Thyroid gland (tissue), 4 donors: Measurements from ENCODE around the gene TRIM4. TPM values are rescaled to one million over a fixed set of nuclear protein-coding genes. Genes with fewer than 3 reads are reported as not detected.

Source experiments
- DNase-seq, 2 donors: peaks; one replicate each; pipeline ENCODE4 v3.0.0-alpha.2; 2019
- H3K27ac ChIP-seq, 3 donors: fragments of 200-600 bp; sonication (generic); 1 replicate in 2 of 3; 2 replicates in 1 of 3; pipeline ENCODE4 v1.5.1; 2016 to 2019; ENCODE audit warnings: mild to moderate bottlenecking in 1 of 3, moderate library complexity in 1 of 3
- H3K27me3 ChIP-seq: fragments of 200-600 bp; sonication (generic); one replicate; pipeline ENCODE4 v1.5.1; 2019
- H3K36me3 ChIP-seq, 2 donors: fragments of 200-600 bp; sonication (generic); one replicate each; pipeline ENCODE4 v1.5.1; 2016 to 2019
- H3K4me1 ChIP-seq, 2 donors: fragments of 200-600 bp; sonication (generic); one replicate each; pipeline ENCODE4 v1.5.1; 2017 to 2019
- H3K4me3 ChIP-seq, 3 donors: fragments of 200-600 bp; sonication (generic); replicated peaks in 1 of 3; 1 replicate in 2 of 3; 2 replicates in 1 of 3; pipeline ENCODE4 v1.5.1; 2016; ENCODE audit warnings: mild to moderate bottlenecking in 1 of 3
- H3K9me3 ChIP-seq: fragments of 200-600 bp; sonication (generic); one replicate; pipeline ENCODE4 v1.5.1; 2017
- CTCF ChIP-seq, 6 experiments: fragments of 200-600 bp in 3 of 6; fragments of 450-650 bp in 3 of 6; sonication (generic) in 3 of 6; IDR thresholded peaks; one replicate each; pipeline ENCODE4 v1.5.1; 2016 to 2019; ENCODE audit warnings: antibody characterized with exemption in 6 of 6, mild to moderate bottlenecking in 2 of 6, inconsistent platforms in 1 of 6, moderate library complexity in 1 of 6
- POLR2A ChIP-seq, 2 donors: fragments of 450-650 bp; IDR thresholded peaks; one replicate each; pipeline ENCODE4 v1.6.1; 2017; ENCODE audit warnings: antibody characterized with exemption in 2 of 2, mild to moderate bottlenecking in 2 of 2, moderate library complexity in 1 of 2
- WGBS, 2 donors: methylation state at CpG; one replicate each; pipeline ENCODE4 v1.1.5; 2017; 5-methylcytosine and 5-hydroxymethylcytosine counted together
- intact Hi-C: fragments of 100-400 bp; cut with DNase I; formaldehyde crosslinking; loops from one replicate; pipeline ENCODE4 v1.15.1; 2023
- total RNA-seq, 4 donors: library from RNA; depleted of rRNA; stranded (reverse); fragments of >200 nt; gene quantifications; one replicate each; pipeline ENCODE4 v1.2.3, GENCODE V29; 2016

Gene TRIM4
- total RNA-seq, 4 donors from 2014 or later, result 39.7 to 78.1 (median 59.3) TPM

GRCh38 chr7:99901581-99901980 is 17.7 kb downstream of the TRIM4 start:
- Histone ChIP-seq H3K9me3 (no peaks in the 10 kb centered on the region), H3K36me3 (peaks cover 36 to 52% of the 10 kb centered on the region in 2 donors), H3K4me3 (no peak overlapping the region), H3K27me3 (no peaks in the 10 kb centered on the region), H3K4me1 (no peaks in the 10 kb centered on the region), H3K27ac (no peak overlapping the region)
- DNase-seq, result no peak
- intact Hi-C loops, result no loop called here
- TF ChIP-seq POLR2A (IDR thresholded peaks at IDR 0.05) (no peak), CTCF (IDR thresholded peaks at IDR 0.05) (no peak)
- 96 to 97% methylated on average over 10 of the region's 10 CpGs for WGBS, 2 donors

GRCh38 chr7:99899830-99900519 is 19.4 kb downstream of the TRIM4 start:
- Histone ChIP-seq H3K4me3 (no peak overlapping the region), H3K9me3 (no peaks in the 10 kb centered on the region), H3K36me3 (peaks cover 36 to 40% of the 10 kb centered on the region in 2 donors), H3K27ac (no peak overlapping the region), H3K27me3 (no peaks in the 10 kb centered on the region), H3K4me1 (no peaks in the 10 kb centered on the region)
- TF ChIP-seq POLR2A (IDR thresholded peaks at IDR 0.05), result no peak
- TF ChIP-seq CTCF (IDR thresholded peaks at IDR 0.05), result no peak
- intact Hi-C loops, result no loop called here
- WGBS, 2 donors, result 96 to 100% methylated on average over 6 of the region's 6 CpGs
- DNase-seq, result no peak

- no peak overlapping the region for H3K27ac ChIP-seq
- H3K9me3 ChIP-seq, result no peaks in the 10 kb centered on the region
- DNase-seq, result no peak
- no peak overlapping the region for H3K4me3 ChIP-seq
- H3K27me3 ChIP-seq, result no peaks in the 10 kb centered on the region
- peaks cover 32 to 36% of the 10 kb centered on the region in 2 donors for H3K36me3 ChIP-seq
- intact Hi-C loops, result no loop called here
- TF ChIP-seq CTCF (IDR thresholded peaks at IDR 0.05) (no peak), POLR2A (IDR thresholded peaks at IDR 0.05) (no peak)
- WGBS, 2 donors, result 77 to 82% methylated on average over 3 of the region's 3 CpGs
- no peaks in the 10 kb centered on the region for H3K4me1 ChIP-seq
Observed at GRCh38 chr7:99898836-99899235, 20.5 kb downstream of the TRIM4 start.

GRCh38 chr7:99898023-99898357 is 21.3 kb downstream of the TRIM4 start:
- no peak overlapping the region for H3K4me3 ChIP-seq
- peaks cover 28 to 29% of the 10 kb centered on the region in 2 donors for H3K36me3 ChIP-seq
- H3K27ac ChIP-seq, result no peak overlapping the region
- intact Hi-C loops, result no loop called here
- no peaks in the 10 kb centered on the region for H3K9me3 ChIP-seq
- H3K4me1 ChIP-seq, result no peaks in the 10 kb centered on the region
- no peak for DNase-seq
- 95% methylated on average over 2 of the region's 2 CpGs for WGBS, 2 donors
- no peaks in the 10 kb centered on the region for H3K27me3 ChIP-seq
- TF ChIP-seq CTCF (IDR thresholded peaks at IDR 0.05) (no peak), POLR2A (IDR thresholded peaks at IDR 0.05) (no peak)

- no peak for TF ChIP-seq POLR2A (IDR thresholded peaks at IDR 0.05)
- no peak for TF ChIP-seq CTCF (IDR thresholded peaks at IDR 0.05)
- H3K36me3 ChIP-seq, result peaks cover 23 to 24% of the 10 kb centered on the region in 2 donors
- H3K4me1 ChIP-seq, result no peaks in the 10 kb centered on the region
- 89 to 95% methylated on average over 6 of the region's 6 CpGs for WGBS, 2 donors
- H3K27ac ChIP-seq, result no peak overlapping the region
- H3K4me3 ChIP-seq, result no peak overlapping the region
- no peaks in the 10 kb centered on the region for H3K9me3 ChIP-seq
- no peaks in the 10 kb centered on the region for H3K27me3 ChIP-seq
- intact Hi-C loops, result no loop called here
- no peak for DNase-seq
Observed at GRCh38 chr7:99897322-99898022, 21.9 kb downstream of the TRIM4 start.
